ENCODE measurements around the gene ZKSCAN1. TPM values are rescaled to one million over a fixed set of nuclear protein-coding genes. Genes with fewer than 3 reads are reported as not detected.

Gene ZKSCAN1
- total and polyA plus RNA-seq, 2 experiments from 2014 or later = 11.8 to 19.4 TPM

GRCh38 chr7:100000239-100000638, 15.2 kb upstream of the ZKSCAN1 start:
- DNase-seq (ENCODE audit: low spot score) (no peak), ATAC-seq (no peak)
- no peaks in the 10 kb centered on the region for H3K79me2 ChIP-seq (replicated peaks; ENCODE audit: insufficient read depth)
- no peak overlapping the region for H3K27ac ChIP-seq (ENCODE audit: low read depth)
- no peak overlapping the region for H3K27ac Mint-ChIP-seq
- peaks cover 2% of the 10 kb centered on the region; the same call in 2 of the 3 replicates for H3K36me3 Mint-ChIP-seq (ENCODE audit: low read depth)
- no peaks in the 10 kb centered on the region for H3K9me2 ChIP-seq (ENCODE audit: insufficient read depth)
- no peak overlapping the region for H3K4me3 Mint-ChIP-seq
- TF ChIP-seq EZH2phosphoT487 (IDR thresholded peaks at IDR 0.05; ENCODE audit: unreplicated experiment) = no peak
- TF ChIP-seq ZNF331 (CRISPR knock-in tag; IDR thresholded peaks at IDR 0.05; ENCODE audit: low read depth) = no peak
- TF ChIP-seq POLR2AphosphoS5 (IDR thresholded peaks at IDR 0.05; ENCODE audit: low read depth) = no peak
- TF ChIP-seq REST (IDR thresholded peaks at IDR 0.05; ENCODE audit: unreplicated experiment) = no peak
- TF ChIP-seq EZH2 (IDR thresholded peaks at IDR 0.05; ENCODE audit: low read depth, unreplicated experiment) = no peak
- no peak for TF ChIP-seq STAT1 (IDR thresholded peaks at IDR 0.05; ENCODE audit: unreplicated experiment)
- no peak for TF ChIP-seq NANOG (IDR thresholded peaks at IDR 0.05; ENCODE audit: borderline replicate concordance)
- no peak for TF ChIP-seq ZNF462 (CRISPR knock-in tag; IDR thresholded peaks at IDR 0.05)
- no peak for TF ChIP-seq ETS1 (IDR thresholded peaks at IDR 0.05)
- no peak for TF ChIP-seq JUNB (IDR thresholded peaks at IDR 0.05; ENCODE audit: unreplicated experiment)
- no peak for TF ChIP-seq CREB1 (CRISPR knock-in tag; IDR thresholded peaks at IDR 0.05; ENCODE audit: low read depth)
- TF ChIP-seq CTCF (conservative IDR thresholded peaks at IDR 0.05; ENCODE audit: low read depth in 2 of 2) = no peak
- TF ChIP-seq ZNF114 (CRISPR knock-in tag; IDR thresholded peaks at IDR 0.05) = no peak
- H4K20me1 ChIP-seq (replicated peaks; ENCODE audit: insufficient read depth) = no peaks in the 10 kb centered on the region
- H3F3A ChIP-seq (replicated peaks; ENCODE audit: low read depth) = peaks cover 6% of the 10 kb centered on the region
- no peaks in the 10 kb centered on the region; the same call in 2 of the 3 replicates for H3K9me3 Mint-ChIP-seq
- no peak overlapping the region for H3K4me3 ChIP-seq
- no peaks in the 10 kb centered on the region for H3K27me3 ChIP-seq (ENCODE audit: insufficient read depth)
- peaks cover 10% of the 10 kb centered on the region for H3K27me3 Mint-ChIP-seq (ENCODE audit: insufficient read depth, low read depth, poor library complexity)
- H2AFZ ChIP-seq = no peak overlapping the region
- no peak overlapping the region for H3K4me2 ChIP-seq
- H3K4me1 ChIP-seq (ENCODE audit: insufficient read depth) = peaks cover 9% of the 10 kb centered on the region; the same call in 1 of the 2 replicates
- H3K4me1 Mint-ChIP-seq = peaks cover 9% of the 10 kb centered on the region; the same call in 2 of the 3 replicates
- no peaks in the 10 kb centered on the region for H3K36me3 ChIP-seq (ENCODE audit: insufficient read depth)

Measured in GM23338 (cell line).